Measurements from ENCODE around the gene SLC6A18.
"Not testable (repeated sequence)": the region's sequence is repeated elsewhere in the genome, so short reads cannot be mapped to it uniquely, and the experiment has no call there.

Gene SLC6A18

GRCh38 chr5:1276930-1277329, 51.7 kb downstream of the SLC6A18 start:
- DNase-seq: no peak

DNA sequence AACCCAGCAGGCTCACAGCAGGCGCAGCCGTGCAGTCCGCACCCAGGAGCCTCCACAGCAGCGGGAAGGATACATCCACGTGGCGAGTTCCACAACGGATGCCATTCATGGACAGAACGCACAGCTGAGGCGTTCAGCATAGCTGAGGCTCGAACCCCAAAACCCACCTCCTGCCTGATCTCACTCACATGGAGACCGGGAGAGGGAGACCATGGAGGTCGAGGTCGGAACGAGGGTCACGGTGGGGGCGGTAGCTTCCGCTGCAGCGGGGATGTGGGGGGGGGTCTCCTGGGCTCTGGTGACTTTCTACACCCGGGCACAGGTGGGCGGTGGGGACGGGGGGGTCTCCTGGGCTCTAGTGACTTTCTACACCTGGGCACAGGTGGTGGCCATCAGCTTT, 52.1 kb downstream of the SLC6A18 start:
- DNase-seq: no peak

DNA sequence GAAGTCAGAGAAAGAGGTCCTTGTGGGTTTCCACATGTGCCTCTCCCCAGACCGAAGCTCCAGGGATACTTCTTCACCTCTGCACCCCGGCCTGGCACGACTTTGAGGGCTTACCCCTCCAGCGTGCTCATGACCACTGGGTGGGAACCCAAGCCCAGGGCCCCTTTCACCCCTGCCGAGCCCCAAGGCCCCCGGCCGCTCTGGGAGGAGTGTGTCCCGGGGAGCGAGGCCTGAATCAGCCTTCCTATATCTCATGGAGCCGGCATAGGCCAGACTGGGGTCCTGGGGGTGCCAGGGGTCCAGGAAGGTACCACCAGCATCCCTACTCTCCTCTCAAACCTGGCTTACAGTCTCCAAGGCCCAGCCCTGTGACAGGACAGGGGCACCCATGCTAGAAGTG, 52.6 kb downstream of the SLC6A18 start:
- DNase-seq: no peak

DNA sequence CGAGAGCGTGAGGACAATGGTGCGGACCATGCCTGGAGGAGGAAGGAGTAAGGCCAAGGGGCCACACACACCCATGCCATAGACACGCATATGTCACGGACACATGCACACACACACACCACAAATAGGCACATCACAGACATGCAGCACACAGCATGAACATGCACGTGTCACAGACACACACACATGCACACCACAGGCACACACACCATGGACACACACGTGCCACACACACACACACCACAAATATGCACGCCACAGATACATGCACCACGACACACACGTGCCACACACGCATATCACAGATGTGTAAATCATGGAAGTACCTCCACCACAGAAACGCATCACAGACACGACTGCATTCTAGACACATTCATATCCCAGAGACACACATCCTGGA, 53.0 kb downstream of the SLC6A18 start:
- DNase-seq: no peak

DNA sequence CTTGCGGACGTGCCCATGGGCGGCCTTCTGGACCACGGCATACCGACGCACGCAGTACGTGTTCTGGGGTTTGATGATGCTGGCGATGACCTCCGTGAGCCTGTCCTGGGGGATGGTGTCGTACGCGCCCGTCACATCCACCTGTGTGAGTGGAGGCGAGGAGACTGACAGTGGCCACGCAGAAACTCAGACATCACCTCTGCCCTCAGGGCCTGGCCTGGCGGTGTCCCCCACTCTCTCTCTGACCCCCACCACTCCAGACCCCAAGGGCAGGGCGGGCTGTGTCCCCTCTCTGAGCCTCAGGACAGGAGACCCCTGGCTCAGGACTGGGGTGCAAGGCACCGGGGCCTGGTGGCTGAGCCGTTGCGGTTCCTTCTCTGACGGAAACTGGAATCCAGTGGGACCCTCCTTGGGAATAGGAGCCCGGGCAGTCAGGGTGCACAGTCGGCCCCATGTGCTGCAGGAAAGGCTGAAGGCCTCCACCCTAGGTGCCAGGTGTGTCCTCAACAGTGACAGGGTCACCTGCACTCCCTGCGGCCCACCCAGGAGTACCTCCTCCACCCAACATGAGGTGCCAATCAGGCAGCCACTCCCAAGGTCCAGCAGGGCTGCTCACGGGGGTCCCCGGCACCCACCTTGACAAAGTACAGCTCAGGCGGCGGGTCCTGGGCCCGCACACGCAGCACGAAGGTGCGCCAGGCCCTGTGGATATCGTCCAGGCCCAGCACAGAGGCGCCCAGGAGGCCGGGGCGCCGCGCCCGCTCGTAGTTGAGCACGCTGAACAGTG, 53.7 kb downstream of the SLC6A18 start:
- DNase-seq: no peak

DNA sequence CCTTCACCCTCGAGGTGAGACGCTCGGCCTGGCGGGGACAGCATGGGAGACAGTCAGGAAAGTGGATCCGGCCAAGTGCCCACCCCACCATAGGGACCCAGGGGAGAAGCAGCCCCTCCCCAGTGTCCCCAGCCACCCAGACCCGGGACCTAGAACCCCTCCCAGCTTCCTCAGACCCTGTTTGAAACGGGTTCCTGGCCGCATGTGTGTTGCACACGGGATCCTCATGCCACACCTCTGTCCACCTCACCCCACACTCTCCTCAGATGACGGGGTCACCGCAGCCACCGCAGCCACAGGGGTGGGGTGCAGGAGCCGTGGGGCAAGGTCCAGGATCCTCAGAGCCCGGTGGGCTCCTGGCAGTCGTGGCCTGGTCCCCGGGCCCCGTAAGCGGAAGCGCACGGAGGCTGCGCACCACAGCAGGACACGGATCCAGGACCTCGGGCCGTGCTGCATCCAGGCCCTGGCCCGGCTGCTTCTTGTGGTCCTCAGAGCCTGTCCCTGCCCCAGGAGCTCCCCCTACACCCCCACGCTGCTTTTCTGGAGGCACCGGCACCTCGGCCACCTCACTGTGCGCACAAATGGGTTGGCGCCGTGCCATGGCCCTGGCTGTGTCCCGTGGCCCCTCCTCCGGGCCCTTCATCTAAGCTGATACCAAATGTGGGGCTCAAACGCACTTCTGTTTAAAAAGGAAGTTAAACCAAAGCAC, 54.4 kb downstream of the SLC6A18 start:
- DNase-seq: no peak

DNA sequence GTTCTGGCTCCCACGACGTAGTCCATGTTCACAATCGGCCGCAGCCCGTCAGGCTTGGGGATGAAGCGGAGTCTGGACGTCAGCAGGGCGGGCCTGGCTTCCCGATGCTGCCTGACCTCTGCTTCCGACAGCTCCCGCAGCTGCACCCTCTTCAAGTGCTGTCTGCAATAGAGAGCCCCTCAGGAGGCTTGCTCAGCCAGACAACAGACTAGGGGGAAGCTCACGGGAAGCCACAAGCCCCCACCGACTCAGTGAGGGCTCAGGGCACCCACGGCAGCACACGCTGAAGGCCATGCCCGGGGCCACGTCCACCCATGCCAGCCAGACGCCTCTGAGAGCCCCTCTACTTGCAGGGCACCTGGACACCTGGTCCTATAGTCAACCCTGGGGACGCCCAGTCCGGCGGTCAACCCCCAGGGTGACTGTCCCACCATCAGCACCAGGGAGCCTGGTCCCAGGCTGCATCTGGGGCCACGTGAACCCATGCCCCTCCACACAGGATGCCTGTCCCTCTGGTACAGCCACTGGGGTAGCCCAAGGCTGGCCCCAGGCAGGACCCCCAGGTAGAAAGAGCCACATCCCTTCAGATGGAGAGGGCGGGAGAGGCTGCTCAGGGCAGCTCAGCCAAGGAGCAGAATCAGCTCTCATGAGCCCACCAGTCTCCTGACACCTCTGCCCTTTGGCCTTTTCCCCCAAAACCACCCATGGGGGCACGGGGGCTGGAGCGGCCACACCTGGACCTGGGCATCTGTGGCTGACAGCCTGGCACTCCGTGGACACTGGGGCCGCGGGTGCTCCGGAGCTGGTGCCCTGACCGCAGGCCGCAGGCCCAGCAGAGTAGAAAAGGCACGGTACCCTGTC, 55.2 kb downstream of the SLC6A18 start:
- no peak for DNase-seq

- DNase-seq: no peak
Observed at GRCh38 chr5:1281038-1281882, 56.1 kb downstream of the SLC6A18 start.

GRCh38 chr5:1282131-1282992, 57.2 kb downstream of the SLC6A18 start:
- DNase-seq: no peak

DNA sequence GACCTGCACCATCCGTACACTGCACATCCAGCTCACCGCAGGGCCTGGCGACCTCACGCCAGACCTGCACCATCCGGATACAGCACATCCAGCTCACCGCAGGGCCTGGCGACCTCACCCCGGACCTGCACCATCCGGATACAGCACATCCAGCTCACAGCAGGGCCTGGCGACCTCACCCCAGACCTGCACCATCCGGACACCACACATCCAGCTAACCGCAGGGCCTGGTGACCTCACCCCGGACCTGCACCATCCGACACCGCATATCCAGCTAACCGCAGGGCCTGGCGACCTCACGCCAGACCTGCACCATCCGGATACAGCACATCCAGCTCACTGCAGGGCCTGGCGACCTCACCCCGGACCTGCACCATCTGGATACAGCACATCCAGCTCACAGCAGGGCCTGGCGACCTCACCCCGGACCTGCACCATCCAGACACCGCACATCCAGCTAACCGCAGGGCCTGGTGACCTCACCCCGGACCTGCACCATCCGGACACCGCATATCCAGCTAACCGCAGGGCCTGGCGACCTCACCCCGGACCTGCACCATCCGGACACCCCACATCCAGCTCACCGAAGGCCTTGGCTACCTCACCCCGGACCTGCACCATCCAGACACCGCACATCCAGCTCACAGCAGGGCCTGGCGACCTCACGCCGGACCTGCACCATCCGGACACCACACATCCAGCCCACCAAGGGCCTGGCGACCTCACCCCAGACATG, 58.0 kb downstream of the SLC6A18 start:
- not testable (repeated sequence) for DNase-seq

DNA sequence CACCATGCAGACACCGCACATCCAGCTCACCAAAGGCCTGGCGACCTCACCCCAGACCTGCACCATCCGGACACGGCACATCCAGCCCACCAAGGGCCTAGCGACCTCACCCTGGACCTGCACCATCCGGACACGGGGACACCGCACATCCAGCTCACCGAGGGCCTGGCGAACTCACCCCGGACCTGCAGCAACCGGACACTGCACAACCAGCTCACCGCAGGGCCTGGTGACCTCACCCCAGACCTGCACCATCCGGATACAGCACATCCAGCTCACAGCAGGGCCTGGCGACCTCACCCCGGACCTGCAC, 58.5 kb downstream of the SLC6A18 start:
- DNase-seq: not testable (repeated sequence)

- DNase-seq: not testable (repeated sequence)
Observed at GRCh38 chr5:1284336-1284970, 59.3 kb downstream of the SLC6A18 start.

DNA sequence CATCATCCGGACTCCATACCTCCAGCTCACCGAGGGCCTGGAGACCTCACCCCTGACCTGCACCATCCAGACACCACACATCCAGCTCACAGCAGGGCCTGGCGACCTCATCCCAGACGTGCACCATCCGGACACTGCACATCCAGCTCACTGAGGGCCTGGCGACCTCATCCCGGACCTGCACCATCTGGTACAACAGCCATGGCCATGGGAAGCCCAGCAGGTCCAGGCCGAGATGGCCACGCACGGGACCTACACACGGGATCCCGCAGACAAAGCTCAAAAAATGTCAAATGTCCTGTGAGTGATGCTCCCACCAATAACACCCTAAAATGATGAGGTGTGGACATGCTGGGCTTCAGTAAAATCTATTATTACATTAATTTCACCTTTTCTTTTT, 60.0 kb downstream of the SLC6A18 start:
- DNase-seq: no peak

DNA sequence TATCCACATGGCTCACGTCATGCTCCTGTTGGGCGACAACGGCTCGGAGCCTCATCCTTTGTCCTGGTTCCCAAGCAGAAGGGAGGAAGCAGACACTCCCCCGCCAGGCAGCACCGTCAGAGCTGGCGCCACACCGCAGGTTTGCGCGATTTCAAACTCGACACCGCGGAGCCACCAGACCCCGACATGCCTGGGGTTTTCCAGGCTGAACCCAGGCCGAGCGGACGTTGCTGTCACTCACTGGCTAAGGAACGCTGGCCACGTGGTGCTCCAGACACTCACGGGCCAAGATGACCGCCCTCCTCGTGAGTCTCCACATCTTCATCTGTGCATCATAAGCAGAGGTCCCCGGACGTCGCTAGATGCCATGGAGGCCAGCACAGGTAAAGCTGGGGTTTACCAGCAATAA, 60.7 kb downstream of the SLC6A18 start:
- no peak for DNase-seq

DNA sequence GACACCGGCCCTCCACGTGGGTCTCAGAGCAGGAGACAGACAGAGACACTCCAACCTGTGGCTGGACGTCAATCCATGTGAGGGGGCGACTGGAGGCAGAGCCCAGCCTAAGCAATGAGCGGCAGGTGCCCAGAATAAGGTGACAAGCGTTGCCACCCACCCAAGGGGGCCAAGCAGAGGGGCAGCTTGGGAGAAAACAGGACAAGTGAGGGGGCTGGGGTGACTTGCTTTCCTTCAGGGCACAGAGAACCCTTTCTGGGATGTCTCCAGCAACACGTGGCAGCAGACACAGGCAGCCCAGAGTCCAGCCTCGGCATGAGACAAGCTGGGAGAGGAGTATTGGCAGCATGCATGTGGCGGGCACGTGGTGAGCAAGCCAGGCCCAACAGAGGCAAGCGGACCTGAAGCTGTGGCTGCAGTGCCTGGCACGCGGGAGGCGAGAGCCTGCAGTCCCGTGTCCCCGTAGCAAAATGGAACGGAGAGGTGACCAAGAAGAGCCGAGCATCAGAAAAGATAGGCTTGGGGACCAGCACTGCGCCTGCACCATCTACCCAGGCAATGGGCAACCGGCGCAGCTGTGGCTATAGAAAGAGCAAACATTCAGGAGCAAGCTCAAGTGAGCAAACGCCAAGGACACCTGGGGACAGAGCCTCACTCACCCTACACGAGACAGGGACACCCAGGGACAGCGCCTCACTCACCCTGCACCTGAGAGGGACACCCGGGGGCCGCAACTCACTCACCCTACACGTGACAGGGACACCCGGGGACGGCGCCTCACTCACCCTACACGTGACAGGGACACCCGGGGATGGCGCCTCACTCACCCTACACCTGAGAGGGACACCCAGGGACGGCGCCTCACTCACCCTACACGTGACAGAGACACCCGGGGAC, 63.5 kb downstream of the SLC6A18 start:
- DNase-seq: no peak

- DNase-seq: not testable (repeated sequence)
Observed at GRCh38 chr5:1289559-1289958, 64.4 kb downstream of the SLC6A18 start.

- DNase-seq: not testable (repeated sequence)
Observed at GRCh38 chr5:1290956-1291355, 65.8 kb downstream of the SLC6A18 start.

DNA sequence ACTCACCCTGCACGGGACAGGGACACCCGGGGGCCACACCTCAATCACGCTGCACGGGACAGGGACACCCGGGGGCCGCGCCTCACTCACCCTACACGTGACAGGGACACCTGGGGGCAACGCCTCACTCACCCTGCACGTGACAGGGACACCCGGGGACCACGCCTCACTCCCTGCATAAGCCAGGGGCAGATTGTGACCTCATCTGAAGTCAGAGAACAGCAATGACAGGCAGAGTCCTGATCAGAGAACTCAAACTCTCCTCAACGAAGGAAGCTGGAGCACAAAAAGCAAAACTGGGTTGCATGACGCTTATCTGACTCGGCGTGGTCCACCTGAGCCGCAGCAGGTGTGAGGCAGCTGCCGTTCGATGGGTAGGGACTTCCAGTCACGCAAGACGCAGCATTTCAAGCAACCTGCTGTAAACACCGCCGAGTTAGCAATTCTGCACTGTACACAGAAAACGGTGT, 66.5 kb downstream of the SLC6A18 start:
- DNase-seq: no peak

- no peak for DNase-seq
Observed at GRCh38 chr5:1292139-1292538, 67.0 kb downstream of the SLC6A18 start.

Data from right kidney (tissue), 1 donor.